CD4-positive, alpha-beta memory T cell (primary cell): ENCODE data around the gene CLNK. TPM values are rescaled to one million over a fixed set of nuclear protein-coding genes. Genes with fewer than 3 reads are reported as not detected.
A peak's percentile ranks its signal among the peaks of the same experiment; 100 is the strongest.
"Not testable (repeated sequence)": the region's sequence is repeated elsewhere in the genome, so short reads cannot be mapped to it uniquely, and the experiment has no call there.

Experiments
- CTCF ChIA-PET: fragments of 350-600 bp; sonication (Branson Sonifier 250); formaldehyde crosslinking; loops from one replicate; lab custom pipeline; 2021; ENCODE audit warnings: inconsistent platforms; ENCODE audit not compliant: partially characterized antibody; lab: Charles Lee
- POLR2A ChIA-PET: fragments of 350-600 bp; sonication (Branson Sonifier 250); formaldehyde crosslinking; loops from one replicate; lab custom pipeline; 2021; ENCODE audit not compliant: partially characterized antibody; lab: Charles Lee
- DNase-seq, 5 donors: peaks; one replicate each; pipeline versions ENCODE4 v3.0.0 to v3.0.0-alpha.2; 2020 to 2022; ENCODE audit warnings: mixed read lengths in 1 of 5
- H3K27ac ChIP-seq: one replicate; pipeline ENCODE4 v1.7.0; 2013; ENCODE audit warnings: low read depth, low read length
- H3K27me3 ChIP-seq: 2 replicates; pipeline ENCODE4 v1.7.0; 2013; ENCODE audit warnings: mild to moderate bottlenecking, low read length, moderate library complexity; ENCODE audit not compliant: insufficient read depth
- H3K36me3 ChIP-seq: 2 replicates; pipeline ENCODE4 v1.7.0; 2013; ENCODE audit warnings: mild to moderate bottlenecking, low read length, moderate library complexity; ENCODE audit not compliant: insufficient read depth
- H3K4me1 ChIP-seq: 2 replicates; pipeline ENCODE4 v1.7.0; 2013; ENCODE audit warnings: mild to moderate bottlenecking, low read length, moderate library complexity; ENCODE audit not compliant: insufficient read depth
- H3K4me3 ChIP-seq, 2 donors: one replicate each; pipeline ENCODE4 v1.7.0; 2013; ENCODE audit warnings: low read length in 2 of 2, mild to moderate bottlenecking in 1 of 2
- H3K9me3 ChIP-seq, 2 donors: one replicate each; pipeline ENCODE4 v1.7.0; 2013; ENCODE audit warnings: low read length in 2 of 2, control low read depth in 1 of 2; ENCODE audit not compliant: control insufficient read depth in 1 of 2
- H3K27ac Mint-ChIP-seq, 7 donors: one replicate each; pipeline ENCODE4 v1.8.0; 2020 to 2021; ENCODE audit warnings: mixed read lengths in 7 of 7, mild to moderate bottlenecking in 6 of 7, inconsistent platforms in 3 of 7, moderate library complexity in 3 of 7
- H3K27me3 Mint-ChIP-seq, 2 donors: one replicate each; pipeline ENCODE4 v1.8.0; 2020 to 2021; ENCODE audit warnings: mixed read lengths in 2 of 2
- H3K36me3 Mint-ChIP-seq, 2 donors: one replicate each; pipeline ENCODE4 v1.8.0; 2020 to 2021; ENCODE audit warnings: mixed read lengths in 2 of 2, inconsistent platforms in 1 of 2, mild to moderate bottlenecking in 1 of 2
- H3K4me1 Mint-ChIP-seq, 4 donors: one replicate each; pipeline ENCODE4 v1.8.0; 2020 to 2021; ENCODE audit warnings: mixed read lengths in 4 of 4, mild to moderate bottlenecking in 1 of 4
- H3K4me3 Mint-ChIP-seq, 8 donors: one replicate each; pipeline ENCODE4 v1.8.0; 2020 to 2021; ENCODE audit warnings: mixed read lengths in 8 of 8, mild to moderate bottlenecking in 7 of 8, moderate library complexity in 6 of 8, inconsistent platforms in 3 of 8
- H3K9me3 Mint-ChIP-seq, 8 donors: one replicate each; pipeline ENCODE4 v1.8.0; 2020 to 2021; ENCODE audit warnings: mixed read lengths in 8 of 8, mild to moderate bottlenecking in 5 of 8, inconsistent platforms in 3 of 8, moderate library complexity in 1 of 8
- intact Hi-C: fragments of 100-400 bp; cut with micrococcal nuclease; formaldehyde crosslinking; loops from one replicate; pipeline ENCODE4 v1.15.1; 2023
- polyA plus RNA-seq, 2 donors: library from polyadenylated mRNA; unstranded; fragments of 300-500 nt; fragmentation: Illumina TruSeq; gene quantifications; one replicate each; pipeline ENCODE4 v1.2.3, GENCODE V29; 2021
- total RNA-seq, 2 experiments: library from RNA; stranded (reverse); gene quantifications; one replicate each; pipeline ENCODE4 v1.2.3, GENCODE V29; 2021

The CLNK gene
- total and polyA plus RNA-seq, 4 experiments from 2014 or later = 0.11 to 0.29 TPM; not detected in 2

DNA sequence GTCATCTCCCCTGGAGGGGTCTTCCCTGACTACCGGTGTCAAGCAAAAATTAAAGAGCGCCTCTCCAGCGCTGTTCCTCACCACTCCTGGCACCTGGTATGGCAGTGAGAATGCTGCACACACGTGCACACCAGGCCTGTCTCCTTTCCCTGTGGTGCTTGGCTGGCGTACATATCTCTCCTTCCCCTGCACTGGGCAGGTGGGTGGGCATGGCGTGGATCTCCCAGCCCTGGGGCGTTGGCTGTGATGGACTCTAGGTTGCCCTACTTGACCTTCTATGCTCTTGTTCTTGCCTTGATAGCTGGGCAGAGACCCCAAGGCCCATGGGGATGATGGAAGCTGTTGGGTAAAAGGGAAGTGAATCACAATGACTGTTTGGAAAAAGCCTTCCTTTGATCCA lies 109.2 kb downstream of the CLNK start:
- Mint-ChIP-seq H3K9me3 (no peaks in the 10 kb centered on the region), H3K36me3 (no peaks in the 10 kb centered on the region), H3K27ac (no peak overlapping the region), H3K4me1 (peaks cover 0 to 8% (median 3%) of the 10 kb centered on the region in 4 donors), H3K4me3 (no peak overlapping the region), H3K27me3 (peaks cover 1 to 2% of the 10 kb centered on the region in 2 donors)
- H3K36me3 ChIP-seq = no peaks in the 10 kb centered on the region
- no peak for DNase-seq
- ChIA-PET POLR2A (no interaction called here), CTCF (no interaction called here)
- no peaks in the 10 kb centered on the region for H3K4me1 ChIP-seq
- H3K4me3 ChIP-seq = no peak overlapping the region
- no peaks in the 10 kb centered on the region for H3K9me3 ChIP-seq
- no peak overlapping the region for H3K27ac ChIP-seq
- H3K27me3 ChIP-seq = no peaks in the 10 kb centered on the region
- intact Hi-C loops = no loop called here

DNA sequence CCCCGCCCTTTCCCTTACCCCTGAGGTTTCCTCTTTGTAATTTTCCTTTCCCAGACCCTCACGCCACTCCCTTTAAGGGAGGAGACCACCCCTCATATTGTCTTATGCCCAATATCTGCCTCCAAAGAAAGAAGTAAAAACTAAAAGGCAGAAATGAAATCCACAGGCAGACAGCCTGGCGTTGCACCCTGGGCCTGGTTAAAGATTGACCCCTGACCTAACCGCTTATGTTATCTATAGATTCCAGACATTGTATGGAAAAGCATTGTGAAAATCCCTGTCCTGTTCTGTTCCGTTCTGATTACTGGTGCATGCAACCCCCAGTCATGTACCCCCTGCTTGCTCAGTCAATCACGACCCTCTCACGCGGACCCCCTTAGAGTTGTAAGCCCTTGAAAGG lies 110.0 kb downstream of the CLNK start:
- H3K4me3 Mint-ChIP-seq, H3K27ac Mint-ChIP-seq, H3K27ac ChIP-seq, H3K27me3 Mint-ChIP-seq, H3K36me3 Mint-ChIP-seq, H3K9me3 Mint-ChIP-seq, H3K36me3 ChIP-seq, POLR2A ChIA-PET, H3K4me1 Mint-ChIP-seq, DNase-seq, CTCF ChIA-PET, H3K9me3 ChIP-seq, H3K4me1 ChIP-seq, intact Hi-C loops, H3K27me3 ChIP-seq, H3K4me3 ChIP-seq: not testable (repeated sequence)

DNA sequence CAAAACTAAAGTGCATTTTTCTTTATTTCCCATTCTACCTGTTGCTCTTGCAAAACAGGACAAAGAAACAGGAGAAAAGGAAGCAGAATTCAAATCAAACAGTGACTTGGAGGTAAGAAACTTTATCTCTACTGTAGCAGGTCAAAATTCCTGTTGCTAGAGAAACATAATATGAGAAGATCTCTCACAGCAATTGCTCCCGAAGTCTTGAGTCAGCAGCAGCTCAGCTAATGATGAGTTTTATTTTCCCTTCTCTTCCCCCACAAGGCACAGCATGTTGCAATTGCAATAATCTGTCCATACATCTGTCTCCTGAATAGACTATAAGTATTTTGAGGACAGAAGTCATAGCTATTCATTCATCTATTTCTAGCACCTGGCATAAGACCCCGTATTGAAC lies 112.7 kb downstream of the CLNK start:
- Mint-ChIP-seq H3K4me3 (no peak overlapping the region), H3K27ac (no peak overlapping the region), H3K36me3 (no peaks in the 10 kb centered on the region), H3K9me3 (no peaks in the 10 kb centered on the region), H3K4me1 (peaks cover 0 to under 1% (median 0%) of the 10 kb centered on the region in 4 donors), H3K27me3 (peaks cover 0 to 1% of the 10 kb centered on the region in 2 donors)
- Histone ChIP-seq H3K36me3 (no peaks in the 10 kb centered on the region), H3K9me3 (no peaks in the 10 kb centered on the region), H3K4me1 (no peaks in the 10 kb centered on the region), H3K4me3 (no peak overlapping the region), H3K27ac (no peak overlapping the region), H3K27me3 (no peaks in the 10 kb centered on the region)
- POLR2A ChIA-PET = no interaction called here
- intact Hi-C loops = no loop called here
- DNase-seq = no peak
- CTCF ChIA-PET = interaction anchor here (1.2 kb wide), 1 partner anchor 21 kb away, joined by 3 read pairs; no protein-coding TSS in a partner anchor

DNA sequence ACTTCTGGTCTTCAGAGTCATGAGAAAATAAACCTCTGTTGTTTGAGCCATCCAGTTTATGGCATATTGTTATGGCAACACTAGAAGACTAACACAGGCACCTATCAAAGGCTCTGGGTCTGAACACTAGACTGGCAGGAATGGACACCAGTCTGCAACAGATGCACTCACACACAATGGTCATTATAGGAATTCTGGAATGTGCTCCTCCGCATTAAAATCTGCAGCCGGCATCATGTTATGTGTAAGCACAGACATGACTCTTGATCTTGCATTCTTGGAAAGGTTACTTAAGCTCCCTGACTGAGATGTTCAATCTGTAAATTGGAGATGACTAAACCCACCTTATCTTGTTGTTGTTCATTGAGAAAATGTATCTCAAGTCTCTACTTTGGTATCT lies 115.1 kb downstream of the CLNK start:
- H3K4me3 Mint-ChIP-seq = no peak overlapping the region
- CTCF ChIA-PET = interaction anchor here (1.4 kb wide), 1 partner anchor 12 kb away, joined by 5 read pairs; no protein-coding TSS in a partner anchor
- H3K4me3 ChIP-seq = no peak overlapping the region
- H3K27me3 Mint-ChIP-seq = peaks cover 0 to 3% of the 10 kb centered on the region in 2 donors
- no peaks in the 10 kb centered on the region for H3K27me3 ChIP-seq
- H3K27ac ChIP-seq = no peak overlapping the region
- no peaks in the 10 kb centered on the region for H3K4me1 Mint-ChIP-seq
- intact Hi-C loops = no loop called here
- no peaks in the 10 kb centered on the region for H3K9me3 Mint-ChIP-seq
- no peaks in the 10 kb centered on the region for H3K4me1 ChIP-seq
- no peaks in the 10 kb centered on the region for H3K36me3 ChIP-seq
- H3K27ac Mint-ChIP-seq = no peak overlapping the region
- POLR2A ChIA-PET = no interaction called here
- H3K36me3 Mint-ChIP-seq = no peaks in the 10 kb centered on the region
- no peak for DNase-seq
- no peaks in the 10 kb centered on the region for H3K9me3 ChIP-seq

DNA sequence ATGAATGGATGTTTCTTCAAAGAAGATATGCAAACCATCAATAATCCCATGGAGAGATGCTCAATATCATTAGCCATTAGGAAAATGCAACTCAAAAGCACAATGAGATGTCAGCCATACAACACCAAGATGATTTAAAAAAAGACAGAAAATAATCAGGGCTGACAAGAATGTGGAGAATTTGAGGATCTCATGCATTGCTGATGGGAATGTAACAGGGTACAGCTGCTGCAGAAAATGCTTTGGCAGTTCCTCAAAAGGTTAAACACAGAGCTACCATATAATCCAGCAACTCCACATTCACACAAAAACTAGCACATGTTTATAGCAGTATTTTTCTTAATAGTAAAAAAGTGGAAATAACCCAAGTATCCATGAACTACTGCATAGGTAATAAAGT lies 116.8 kb downstream of the CLNK start:
- intact Hi-C loops = no loop called here
- H3K9me3 ChIP-seq = no peaks in the 10 kb centered on the region
- Mint-ChIP-seq H3K27ac (no peak overlapping the region), H3K36me3 (no peaks in the 10 kb centered on the region), H3K27me3 (peaks cover under 1 to 8% of the 10 kb centered on the region in 2 donors), H3K9me3 (no peaks in the 10 kb centered on the region), H3K4me1 (no peaks in the 10 kb centered on the region), H3K4me3 (no peak overlapping the region)
- no peak for DNase-seq
- no peaks in the 10 kb centered on the region for H3K27me3 ChIP-seq
- H3K4me3 ChIP-seq = no peak overlapping the region
- no peaks in the 10 kb centered on the region for H3K4me1 ChIP-seq
- POLR2A ChIA-PET = no interaction called here
- no peaks in the 10 kb centered on the region for H3K36me3 ChIP-seq
- CTCF ChIA-PET = no interaction called here
- H3K27ac ChIP-seq = no peak overlapping the region

DNA sequence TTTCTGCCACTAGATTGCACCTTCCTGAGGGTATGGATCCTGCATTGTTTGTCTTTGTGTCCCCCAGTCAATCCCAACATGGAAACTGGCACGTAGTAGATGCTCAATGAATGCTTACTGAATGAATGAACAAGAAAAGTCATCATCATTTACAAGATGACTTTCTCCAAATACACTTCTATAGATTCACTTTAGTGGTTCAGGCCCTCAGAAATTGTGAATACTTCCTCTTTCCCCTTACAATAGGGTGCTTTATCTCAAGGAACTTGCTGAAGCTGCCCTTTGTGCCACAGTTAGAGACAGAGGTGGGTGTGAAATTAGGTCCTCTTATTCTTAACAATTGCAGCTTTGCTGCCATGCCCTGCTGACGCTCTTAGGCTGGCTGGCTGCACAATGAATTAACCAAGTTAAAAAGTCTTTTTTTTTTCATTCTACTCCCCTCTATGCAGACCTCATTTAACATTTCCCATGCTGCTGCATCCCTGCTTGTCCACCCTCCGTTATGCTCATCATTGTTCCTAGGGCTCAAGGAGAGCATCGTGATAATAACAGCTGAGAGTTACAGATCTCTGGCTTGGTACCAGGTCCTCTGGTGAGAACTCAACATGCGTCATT lies 119.3 kb downstream of the CLNK start:
- H3K9me3 ChIP-seq = no peaks in the 10 kb centered on the region
- Mint-ChIP-seq H3K27ac (no peak overlapping the region), H3K9me3 (no peaks in the 10 kb centered on the region), H3K27me3 (peaks cover 3 to 10% of the 10 kb centered on the region in 2 donors), H3K4me3 (no peak overlapping the region), H3K4me1 (peaks cover 0 to 2% (median 0%) of the 10 kb centered on the region in 4 donors), H3K36me3 (no peaks in the 10 kb centered on the region)
- no peak overlapping the region for H3K27ac ChIP-seq
- POLR2A ChIA-PET = no interaction called here
- no peaks in the 10 kb centered on the region for H3K4me1 ChIP-seq
- no peak overlapping the region for H3K4me3 ChIP-seq
- no peak for DNase-seq
- CTCF ChIA-PET = interaction anchor here (1.0 kb wide), 1 partner anchor 12 kb away, joined by 3 read pairs; no protein-coding TSS in a partner anchor
- no peaks in the 10 kb centered on the region for H3K36me3 ChIP-seq
- intact Hi-C loops = no loop called here
- no peaks in the 10 kb centered on the region for H3K27me3 ChIP-seq

DNA sequence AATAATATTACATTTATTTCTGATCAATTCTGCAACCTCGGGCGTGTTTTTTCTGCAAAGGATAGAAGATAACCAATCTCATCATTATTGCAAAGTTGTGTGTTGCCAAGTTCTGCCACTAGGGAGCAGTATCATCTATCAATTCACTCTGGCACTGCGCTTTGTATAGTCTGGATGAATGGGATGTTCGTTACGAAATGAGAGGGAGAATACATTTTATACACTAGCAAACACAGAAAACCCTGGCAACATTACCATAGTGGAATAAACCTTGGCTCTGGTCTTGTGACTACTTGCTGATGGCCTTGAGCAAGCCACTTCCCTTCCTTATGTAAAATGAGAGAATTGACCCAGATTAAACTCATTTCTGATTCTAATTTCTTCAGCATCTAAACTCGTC lies 129.9 kb downstream of the CLNK start:
- CTCF ChIA-PET = interaction anchor here (0.9 to 2.1 kb wide), 10 partner anchors 9 to 1165 kb away, joined by 3 to 10 read pairs (median 4); no protein-coding TSS in a partner anchor
- Mint-ChIP-seq H3K9me3 (no peaks in the 10 kb centered on the region), H3K27me3 (peaks cover 10 to 11% of the 10 kb centered on the region in 2 donors), H3K36me3 (no peaks in the 10 kb centered on the region), H3K4me1 (peaks cover 0 to 5% (median 2%) of the 10 kb centered on the region in 4 donors), H3K27ac (no peak overlapping the region), H3K4me3 (peak overlapping the region in 2 of 8 donors; percentile 2 to 7)
- H3K4me1 ChIP-seq = no peaks in the 10 kb centered on the region
- POLR2A ChIA-PET = no interaction called here
- no peaks in the 10 kb centered on the region for H3K9me3 ChIP-seq
- intact Hi-C loops = loop anchor here (1.0 kb wide), 1 partner anchor 870 kb away; no protein-coding TSS in a partner anchor
- no peak overlapping the region for H3K27ac ChIP-seq
- no peak overlapping the region for H3K4me3 ChIP-seq
- no peaks in the 10 kb centered on the region for H3K36me3 ChIP-seq
- H3K27me3 ChIP-seq = no peaks in the 10 kb centered on the region
- peak in 4 of 5 donors; percentile 20 to 36 (median 28) for DNase-seq
